NCI-H1092 treated with DMSO at 0.1 percent for 48 hours (cell line): ENCODE measurements around the gene MMP24OS.

Experiments used
- DNase-seq: peaks from one replicate; lab custom pipeline; 2025; lab: John Stamatoyannopoulos, UW

Gene MMP24OS

GRCh38 chr20:35306931-35307517, 29.1 kb upstream of the MMP24OS start:
- DNase-seq = peak; percentile 12

DNA sequence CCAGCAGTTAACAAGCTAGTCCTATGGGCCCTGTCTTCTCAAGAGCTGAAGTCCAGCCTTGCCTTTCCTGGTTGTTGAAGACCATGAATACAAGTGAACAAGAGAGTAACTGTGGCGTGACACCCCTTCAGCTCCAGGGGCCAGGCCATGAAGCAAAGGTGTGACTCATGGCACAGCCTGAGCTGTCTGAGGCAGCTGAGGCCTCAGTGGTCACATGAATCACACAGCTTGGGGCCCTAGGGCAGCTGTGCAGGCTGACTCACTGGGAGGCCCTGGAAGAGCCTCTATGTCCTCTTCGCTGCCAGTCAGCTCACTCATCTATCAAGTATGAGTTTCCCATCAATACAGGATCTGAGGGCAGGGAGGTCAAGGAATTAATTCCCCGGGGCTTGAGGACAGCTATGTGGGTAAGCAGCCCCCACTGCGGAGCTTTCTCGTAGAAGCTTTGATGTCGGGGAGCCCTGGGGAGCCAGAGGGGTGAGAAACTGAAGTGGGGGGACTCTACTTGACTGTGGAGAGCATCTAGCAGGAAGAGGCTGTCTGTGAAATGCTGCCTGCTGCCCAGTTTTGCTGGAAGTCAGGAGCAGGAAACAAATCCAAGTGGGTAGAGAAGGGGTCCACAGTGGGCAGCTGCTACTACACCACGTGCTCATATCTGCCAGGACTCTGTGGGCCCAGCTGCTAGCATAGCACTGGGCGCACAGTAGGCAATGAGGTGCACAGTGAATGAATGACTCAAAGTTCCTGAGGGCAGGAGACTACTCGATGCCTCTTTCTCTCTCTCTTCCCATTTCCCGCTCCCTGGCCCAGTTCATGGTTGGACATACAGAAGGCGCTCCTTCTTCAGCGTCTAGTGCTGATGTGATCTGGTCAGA, 28.0 kb upstream of the MMP24OS start:
- DNase-seq = no peak

DNA sequence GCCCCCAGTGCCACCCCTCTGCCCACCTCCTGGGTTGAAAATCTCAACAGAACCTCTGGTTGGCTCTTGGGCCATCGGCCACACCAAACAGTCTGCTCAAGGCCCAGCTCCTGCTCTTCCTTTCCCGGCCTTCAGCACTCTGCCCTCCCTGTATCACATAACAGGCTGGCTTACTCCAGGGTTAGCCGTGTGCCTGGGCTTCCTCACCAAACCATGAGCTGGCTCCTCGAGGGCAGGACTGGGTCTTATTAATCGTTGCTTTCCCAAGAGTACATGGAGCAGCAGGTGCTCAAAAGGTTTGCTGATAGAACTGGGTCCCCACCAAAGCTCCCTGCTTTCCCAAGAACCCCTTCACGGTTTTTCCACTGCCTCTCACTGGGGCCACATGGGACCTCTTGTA, 27.0 kb upstream of the MMP24OS start:
- no peak for DNase-seq

DNA sequence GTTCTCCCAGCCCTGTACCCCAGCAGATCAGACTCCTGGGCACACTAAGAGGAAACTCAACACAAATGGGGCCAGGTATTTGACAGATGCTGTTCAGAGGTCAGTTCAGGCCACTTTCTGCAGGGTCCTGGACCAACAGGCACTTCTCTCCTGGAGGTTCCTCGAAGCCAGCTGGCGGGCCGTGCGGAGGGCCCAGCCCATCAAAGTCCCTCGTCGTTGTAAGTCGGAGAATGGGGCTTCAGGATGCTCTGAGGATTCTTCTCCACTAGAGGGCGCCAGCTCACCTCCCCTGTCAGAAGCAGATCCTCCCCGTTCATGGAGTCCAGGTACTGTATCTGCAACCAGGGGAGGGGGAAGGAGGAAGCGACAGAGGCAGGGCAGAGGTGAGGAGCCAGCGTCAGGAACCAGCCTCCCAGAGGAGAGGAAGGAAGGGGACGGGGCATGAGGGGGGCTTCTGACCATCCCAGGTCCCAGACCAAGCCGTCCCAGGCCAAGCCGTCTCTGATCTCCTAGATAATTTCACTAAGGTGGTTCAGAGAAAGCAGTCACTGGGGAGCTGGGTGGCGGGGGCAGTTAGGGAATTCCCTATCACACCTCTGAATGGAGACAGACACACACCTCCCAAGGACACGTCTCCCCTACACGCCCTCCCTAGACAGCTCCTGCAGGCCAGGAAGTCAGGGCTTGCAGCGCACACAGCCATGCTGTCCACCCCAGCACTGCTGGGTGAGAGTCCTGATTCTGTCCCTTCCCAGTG, 26.0 kb upstream of the MMP24OS start:
- peak; percentile 67 for DNase-seq

DNA sequence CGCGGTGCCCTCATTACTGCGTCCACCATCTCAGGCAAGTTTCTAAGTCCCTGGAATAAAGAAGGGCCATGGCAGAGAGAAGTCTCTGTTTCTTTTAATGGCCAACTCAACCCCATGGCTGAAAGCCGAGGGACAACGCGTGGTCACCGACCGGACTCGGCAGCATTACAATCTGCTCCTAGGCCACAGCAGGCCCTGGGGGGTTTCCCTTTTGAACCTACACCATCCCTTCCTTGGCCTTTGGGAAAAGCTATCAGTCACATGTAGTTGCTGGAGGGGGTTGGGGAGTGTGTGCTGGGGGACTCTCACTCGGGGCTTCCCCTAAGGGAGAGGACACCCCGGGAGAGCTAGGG, 25.4 kb upstream of the MMP24OS start:
- no peak for DNase-seq

- no peak for DNase-seq
Measured at GRCh38 chr20:35302421-35303335, 24.8 kb upstream of the MMP24OS start.

- DNase-seq = no peak
Measured at GRCh38 chr20:35301426-35301825, 23.5 kb upstream of the MMP24OS start.

GRCh38 chr20:35300469-35301262, 22.7 kb upstream of the MMP24OS start:
- no peak for DNase-seq

GRCh38 chr20:35299780-35300179, 21.9 kb upstream of the MMP24OS start:
- no peak for DNase-seq

DNA sequence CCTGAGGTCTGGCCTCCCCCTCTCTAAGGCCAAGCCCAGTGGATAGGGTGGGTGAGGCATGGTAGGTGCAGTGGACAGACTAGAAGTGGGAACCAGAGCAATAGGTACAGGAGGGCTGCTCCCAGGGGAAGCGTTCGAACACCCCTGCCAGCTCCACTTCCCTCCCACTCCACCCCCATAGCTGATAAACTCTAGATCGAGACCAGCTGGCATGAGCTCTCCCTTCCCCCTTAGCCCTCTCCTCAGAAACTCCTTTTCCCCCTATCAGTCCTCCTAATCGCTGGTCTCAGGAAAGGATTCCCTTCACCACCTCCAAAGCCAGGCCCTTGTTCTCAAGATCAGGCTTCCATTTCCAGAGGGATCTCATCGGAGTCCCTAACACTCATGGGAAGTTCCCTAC, 20.3 kb upstream of the MMP24OS start:
- DNase-seq = no peak

- DNase-seq = no peak
Measured at GRCh38 chr20:35297740-35298139, 19.8 kb upstream of the MMP24OS start.

- DNase-seq = no peak
Measured at GRCh38 chr20:35297155-35297554, 19.2 kb upstream of the MMP24OS start.

DNA sequence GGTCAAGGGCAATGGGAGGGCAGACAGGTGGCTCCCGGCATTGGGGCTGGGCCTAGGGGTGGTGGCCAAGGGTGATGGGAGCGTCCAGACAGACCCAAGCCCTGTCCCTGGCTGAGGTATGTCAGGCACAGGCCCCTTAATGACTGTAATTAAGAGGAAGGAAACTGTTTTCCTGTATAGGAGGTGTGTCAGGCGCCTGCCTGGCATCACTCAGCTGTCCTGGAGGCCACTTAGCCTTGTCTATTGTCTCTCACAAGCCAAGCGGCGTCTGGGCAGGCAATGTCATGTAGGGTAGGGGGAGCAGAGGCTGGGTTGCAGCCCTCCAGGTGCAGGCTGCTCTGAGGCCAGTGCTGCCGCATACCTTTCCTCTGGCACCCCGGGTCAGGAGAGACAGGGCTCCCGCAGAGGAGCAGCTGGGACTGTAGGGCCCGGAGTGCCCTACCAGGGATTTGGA, 18.2 kb upstream of the MMP24OS start:
- DNase-seq = no peak

GRCh38 chr20:35295674-35296073, 17.8 kb upstream of the MMP24OS start:
- DNase-seq = no peak

- DNase-seq = no peak
Measured at GRCh38 chr20:35295058-35295457, 17.1 kb upstream of the MMP24OS start.

DNA sequence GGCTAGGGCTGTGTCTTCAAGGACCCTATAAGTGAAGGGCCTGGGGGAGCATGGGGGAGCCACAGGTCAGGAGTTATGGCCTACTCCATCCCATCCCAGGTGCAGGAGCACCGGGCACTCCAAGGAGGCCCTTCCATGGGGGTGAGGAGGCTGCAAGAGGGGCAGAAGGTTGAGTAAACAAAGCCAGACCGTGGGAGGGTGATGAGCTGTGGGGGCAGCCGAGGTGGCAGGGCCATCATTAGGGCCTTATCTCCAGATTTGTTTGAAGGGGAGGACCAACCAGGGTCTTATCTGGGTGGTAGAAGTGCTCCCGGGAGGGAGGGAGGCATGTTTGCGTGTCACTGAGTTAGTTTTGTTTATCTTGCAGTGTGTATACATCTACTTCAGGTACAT, 16.4 kb upstream of the MMP24OS start:
- no peak for DNase-seq

- no peak for DNase-seq
Measured at GRCh38 chr20:35293303-35294292, 15.7 kb upstream of the MMP24OS start.

GRCh38 chr20:35292504-35293285, 14.8 kb upstream of the MMP24OS start:
- no peak for DNase-seq
